ENCODE data around the gene ARHGAP24. TPM values are rescaled to one million over a fixed set of nuclear protein-coding genes. Genes with fewer than 3 reads are reported as not detected.

Gene ARHGAP24
- total and polyA plus RNA-seq, 7 donors = 0.46 to 40.4 (median 23.1) TPM

GRCh38 chr4:85787133-85787532 is 312.2 kb downstream of the ARHGAP24 start:
- Histone ChIP-seq H3K27ac (peak overlapping the region in 2 of 4 donors; percentile 10 to 33), H3K4me3 (no peak overlapping the region), H3K4me1 (peaks cover 0 to 61% (median 42%) of the 10 kb centered on the region in 4 donors), H3K9me3 (no peaks in the 10 kb centered on the region), H3K36me3 (no peaks in the 10 kb centered on the region), H3K27me3 (no peaks in the 10 kb centered on the region)
- DNase-seq = no peak
- intact Hi-C loops (cut with DNase I) = no loop called here
- TF ChIP-seq POLR2AphosphoS5 (IDR thresholded peaks at IDR 0.05) (peak in 2 of 4 donors; percentile 33 to 55), EP300 (IDR thresholded peaks at IDR 0.05) (no peak)
- 83 to 85% methylated on average over 3 of the region's 3 CpGs for WGBS, 2 donors

- Histone ChIP-seq H3K27me3 (no peaks in the 10 kb centered on the region), H3K4me3 (no peak overlapping the region), H3K36me3 (no peaks in the 10 kb centered on the region), H3K4me1 (peaks cover 0 to 71% (median 49%) of the 10 kb centered on the region in 4 donors), H3K27ac (no peak overlapping the region), H3K9me3 (no peaks in the 10 kb centered on the region)
- no peak for TF ChIP-seq EP300 (IDR thresholded peaks at IDR 0.05)
- no peak for TF ChIP-seq POLR2A (IDR thresholded peaks at IDR 0.05)
- TF ChIP-seq CTCF (IDR thresholded peaks at IDR 0.05) = no peak
- TF ChIP-seq POLR2AphosphoS5 (IDR thresholded peaks at IDR 0.05) = no peak
- 61 to 81% methylated on average over 2 of the region's 2 CpGs for WGBS, 2 donors
- intact Hi-C loops (cut with DNase I) = no loop called here
- no peak for DNase-seq
Observed at GRCh38 chr4:85788604-85789003, 313.7 kb downstream of the ARHGAP24 start.

- 90 to 94% methylated on average over 3 of the region's 3 CpGs for WGBS, 2 donors
- no peak overlapping the region for H3K4me3 ChIP-seq
- DNase-seq = no peak
- no peaks in the 10 kb centered on the region for H3K36me3 ChIP-seq
- H3K4me1 ChIP-seq = peaks cover 0 to 66% (median 44%) of the 10 kb centered on the region in 4 donors
- TF ChIP-seq CTCF (IDR thresholded peaks at IDR 0.05) (no peak), EP300 (IDR thresholded peaks at IDR 0.05) (no peak), POLR2A (IDR thresholded peaks at IDR 0.05) (no peak), POLR2AphosphoS5 (IDR thresholded peaks at IDR 0.05) (no peak)
- H3K9me3 ChIP-seq = no peaks in the 10 kb centered on the region
- H3K27ac ChIP-seq = no peak overlapping the region
- H3K27me3 ChIP-seq = no peaks in the 10 kb centered on the region
- intact Hi-C loops (cut with DNase I) = no loop called here
Observed at GRCh38 chr4:85789241-85789640, 314.3 kb downstream of the ARHGAP24 start.

- intact Hi-C loops (cut with DNase I) = no loop called here
- DNase-seq = no peak
- H3K27me3 ChIP-seq = no peaks in the 10 kb centered on the region
- TF ChIP-seq POLR2AphosphoS5 (IDR thresholded peaks at IDR 0.05) = peak in 1 of 4 donors; percentile 32
- TF ChIP-seq POLR2A (IDR thresholded peaks at IDR 0.05) = no peak
- no peaks in the 10 kb centered on the region for H3K9me3 ChIP-seq
- H3K36me3 ChIP-seq = no peaks in the 10 kb centered on the region
- H3K27ac ChIP-seq = no peak overlapping the region
- H3K4me3 ChIP-seq = no peak overlapping the region
- H3K4me1 ChIP-seq = peaks cover 0 to 59% (median 36%) of the 10 kb centered on the region in 4 donors
Observed at GRCh38 chr4:85790582-85790981, 315.6 kb downstream of the ARHGAP24 start.

- TF ChIP-seq EP300 (IDR thresholded peaks at IDR 0.05) (no peak), POLR2AphosphoS5 (IDR thresholded peaks at IDR 0.05) (no peak), POLR2A (IDR thresholded peaks at IDR 0.05) (no peak), CTCF (IDR thresholded peaks at IDR 0.05) (no peak)
- no peaks in the 10 kb centered on the region for H3K27me3 ChIP-seq
- no peak for DNase-seq
Observed at GRCh38 chr4:85792376-85793232, 317.7 kb downstream of the ARHGAP24 start.

More at GRCh38 chr4:85792376-85793232, 317.7 kb downstream of the ARHGAP24 start:
- no peaks in the 10 kb centered on the region for H3K36me3 ChIP-seq
- H3K27ac ChIP-seq = peak overlapping the region in 1 of 4 donors; percentile 33
- no peaks in the 10 kb centered on the region for H3K9me3 ChIP-seq
- H3K4me1 ChIP-seq = peaks cover 0 to 53% (median 31%) of the 10 kb centered on the region in 4 donors
- intact Hi-C loops (cut with DNase I) = no loop called here
- H3K4me3 ChIP-seq = no peak overlapping the region
